ENCODE data around the gene OPCML.

- no peak for TF ChIP-seq EZH2 (IDR thresholded peaks at IDR 0.05; ENCODE audit: borderline replicate concordance, low read length)
- no peak for TF ChIP-seq CTCF (IDR thresholded peaks at IDR 0.05; ENCODE audit: low read length)
Measured at GRCh38 chr11:133579165-133580031, 47.1 kb upstream of the OPCML start.

All from OCI-LY1 (cell line).